COLO668 (cell line): ENCODE measurements around the gene ZMPSTE24.
"Not testable (repeated sequence)": the region's sequence is repeated elsewhere in the genome, so short reads cannot be mapped to it uniquely, and the experiment has no call there.

ENCODE experiments used
- DNase-seq: peaks from one replicate; lab custom pipeline; 2025; ENCODE audit not compliant: unreplicated experiment; lab: John Stamatoyannopoulos, UW

The ZMPSTE24 gene

GRCh38 chr1:40316595-40317393 is 58.8 kb downstream of the ZMPSTE24 start, which contains the start of gene COL9A2:
Gene COL9A2 (minus strand): TSS chr1:40317286. CDS start chr1:40317197, 89 bp downstream.
- DNase-seq = peak; percentile 100

DNA sequence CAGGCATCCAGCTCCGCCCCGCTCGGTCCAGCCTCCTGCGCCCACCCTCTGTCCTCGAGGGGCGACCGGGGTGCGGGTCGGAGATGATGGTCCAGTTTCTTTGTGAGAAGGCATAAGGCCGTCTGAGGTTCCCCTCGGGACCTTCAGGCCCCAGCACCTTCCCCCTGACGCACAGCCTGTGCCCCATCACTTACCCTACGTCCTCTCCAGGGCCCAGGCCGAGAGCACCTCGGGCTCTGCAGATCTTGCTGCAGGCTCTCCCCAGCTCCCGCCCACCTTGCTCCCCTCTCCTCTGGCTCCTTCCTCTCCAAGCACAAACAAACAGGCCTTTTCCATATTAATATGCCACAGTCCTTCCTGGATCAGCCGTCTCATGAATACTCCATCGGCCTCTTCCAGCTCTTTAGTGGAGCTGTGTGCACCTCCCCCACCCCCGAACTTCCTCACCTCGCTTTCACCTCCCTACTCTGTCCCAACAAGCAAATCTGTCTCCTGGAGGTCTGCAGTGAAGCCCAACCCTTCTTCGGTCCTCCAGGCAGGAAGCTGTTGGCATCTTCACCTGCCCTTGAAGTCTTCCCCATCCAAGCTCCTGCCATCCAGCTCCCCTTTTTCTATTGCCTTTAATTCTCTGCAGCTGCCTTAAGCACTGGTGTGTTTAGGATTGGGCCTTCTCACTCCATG is 59.5 kb downstream of the ZMPSTE24 start:
- no peak for DNase-seq

GRCh38 chr1:40318476-40318875 is 60.4 kb downstream of the ZMPSTE24 start:
- DNase-seq = no peak

DNA sequence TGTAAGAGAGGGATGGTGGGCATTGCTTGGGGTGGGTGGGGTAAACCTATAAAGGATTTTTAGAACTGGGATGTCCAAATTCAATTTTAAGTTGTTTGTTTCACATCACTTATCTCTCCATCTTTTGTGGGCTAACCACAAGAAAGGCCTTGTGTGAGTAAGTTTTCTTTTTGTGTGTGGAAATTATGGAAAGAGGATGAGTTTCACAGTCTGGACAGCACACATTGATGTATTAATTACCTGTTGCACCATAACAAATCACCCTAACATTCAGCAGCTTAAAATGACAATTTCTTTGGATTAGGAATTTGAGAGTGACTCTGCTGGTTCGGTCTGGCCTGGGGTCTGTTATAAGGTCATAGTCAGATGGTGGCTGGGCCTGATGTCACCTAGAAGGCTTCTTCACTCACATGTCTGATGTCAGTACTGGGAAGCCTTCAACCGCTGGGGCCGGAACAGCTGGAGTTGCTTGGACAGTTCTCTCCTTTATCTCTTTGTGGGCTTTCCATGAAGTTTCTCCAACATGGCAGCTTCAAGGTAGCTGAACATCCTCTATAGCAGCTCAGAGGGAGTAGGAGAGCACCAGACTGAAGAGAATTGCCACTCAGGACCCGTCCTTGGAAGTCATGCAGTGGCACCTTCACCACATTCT is 61.1 kb downstream of the ZMPSTE24 start:
- DNase-seq = no peak

GRCh38 chr1:40331403-40331802 is 73.4 kb downstream of the ZMPSTE24 start:
- DNase-seq = not testable (repeated sequence)

DNA sequence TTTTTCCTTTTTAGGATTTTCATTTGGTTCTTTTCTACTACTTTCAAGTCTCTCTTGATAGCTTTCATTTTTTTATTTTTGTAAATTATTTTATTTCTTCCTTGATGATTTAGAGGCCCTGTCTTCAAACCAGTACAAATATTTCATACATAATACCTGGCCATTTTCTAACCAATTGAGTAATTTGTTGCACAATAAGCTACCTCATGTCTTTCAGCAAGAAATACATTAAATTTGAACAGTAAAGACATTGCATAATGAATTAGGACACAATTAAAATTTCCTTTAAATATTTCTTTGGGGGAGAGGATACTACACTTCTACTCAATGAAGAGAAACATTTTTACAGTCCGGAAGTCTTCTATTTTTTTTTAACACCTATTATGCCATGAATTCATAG is 74.7 kb downstream of the ZMPSTE24 start:
- DNase-seq = no peak

GRCh38 chr1:40337443-40337842 is 79.4 kb downstream of the ZMPSTE24 start:
- no peak for DNase-seq

- DNase-seq = peak; percentile 100
Observed at GRCh38 chr1:40338745-40339419, 80.8 kb downstream of the ZMPSTE24 start.

DNA sequence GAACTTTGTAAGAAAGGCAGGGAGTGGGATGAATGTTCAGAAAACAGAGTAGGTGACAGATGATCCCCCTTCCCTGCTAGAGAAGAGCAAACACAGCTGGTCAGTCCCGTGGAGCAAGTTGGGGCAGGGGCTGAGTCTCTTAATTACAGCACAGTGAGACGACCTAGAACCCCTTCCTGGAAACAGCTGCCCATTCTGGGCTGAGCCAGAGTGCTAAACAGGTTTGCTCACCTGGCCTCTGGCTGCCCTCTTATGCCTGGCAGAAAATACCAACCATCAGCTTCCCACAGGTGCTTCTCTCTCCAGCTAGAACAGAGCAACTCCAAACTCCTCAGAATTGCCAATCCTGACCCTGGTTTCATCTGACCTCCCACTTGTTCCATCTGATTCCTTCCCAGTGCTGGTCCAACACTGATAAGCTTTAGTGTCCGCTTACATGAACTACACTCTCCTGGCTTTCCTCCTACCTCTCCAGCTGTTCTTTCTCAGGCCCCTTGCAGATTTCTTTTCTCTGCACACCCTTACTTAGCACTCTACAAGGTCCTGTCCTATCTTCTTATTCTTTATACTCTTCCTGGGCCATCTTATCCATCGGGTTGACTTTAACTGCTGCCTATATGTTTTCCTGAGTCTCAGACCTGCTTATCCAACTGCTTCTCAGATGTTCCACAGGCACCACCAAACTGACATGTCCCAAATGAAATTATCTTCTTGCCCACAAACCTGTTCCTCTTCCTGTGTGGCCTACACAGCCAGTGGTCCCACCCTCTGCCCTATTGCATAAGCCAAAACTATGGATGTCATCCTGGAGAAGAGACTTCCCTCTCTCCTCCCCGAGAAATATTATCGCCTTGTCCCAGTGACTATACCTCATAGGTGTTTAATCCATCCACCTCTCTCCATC is 81.6 kb downstream of the ZMPSTE24 start:
- peak; percentile 100 for DNase-seq

DNA sequence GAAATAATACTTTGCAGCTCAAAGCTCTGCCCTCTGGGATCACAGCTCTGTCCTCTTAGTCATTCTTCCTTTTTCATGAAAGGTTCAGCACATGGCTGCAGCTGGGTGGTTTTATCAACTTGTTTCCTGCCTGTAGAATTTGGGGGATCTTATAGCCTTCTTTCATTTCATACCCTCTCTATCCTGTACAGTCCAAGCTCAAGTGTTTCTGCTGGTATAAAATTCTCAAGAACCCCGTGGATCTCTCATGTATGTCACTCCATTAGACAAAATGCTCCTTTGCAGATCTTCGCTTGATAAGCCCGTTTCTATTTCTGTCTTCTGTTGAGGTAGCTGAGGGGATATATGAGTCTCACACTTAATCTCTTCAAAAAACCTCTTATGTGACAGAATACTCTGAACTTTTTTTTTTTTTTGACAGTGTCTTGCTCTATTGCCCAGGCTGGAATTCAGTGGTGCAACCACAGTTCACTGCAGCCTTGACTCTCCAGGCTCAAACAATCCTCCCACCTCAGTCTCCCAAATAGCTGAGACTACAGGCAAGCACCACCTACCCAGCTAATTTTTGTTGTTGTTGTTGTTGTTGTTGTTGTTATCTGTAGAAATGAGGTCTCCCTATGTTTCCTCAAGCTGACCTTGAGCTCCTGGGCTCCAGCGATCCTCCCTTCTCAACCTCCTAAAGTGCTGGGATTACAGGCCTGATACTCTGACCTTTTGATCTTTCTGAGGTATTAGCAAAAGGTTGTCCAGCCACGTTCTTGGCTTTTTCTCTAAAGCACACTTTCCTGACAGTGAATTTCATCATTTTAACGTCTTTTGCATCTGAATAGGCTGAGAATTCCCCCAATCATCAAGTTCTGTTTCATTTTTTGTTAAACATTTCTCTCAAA is 83.7 kb downstream of the ZMPSTE24 start:
- DNase-seq = no peak

GRCh38 chr1:40342381-40342717 is 84.3 kb downstream of the ZMPSTE24 start:
- not testable (repeated sequence) for DNase-seq
